Endometrial microvascular endothelial cells (primary cell): ENCODE measurements around the gene ZNF318. TPM values are rescaled to one million over a fixed set of nuclear protein-coding genes. Genes with fewer than 3 reads are reported as not detected.
"Not testable (repeated sequence)": the region's sequence is repeated elsewhere in the genome, so short reads cannot be mapped to it uniquely, and the experiment has no call there.

Experiments used
- in situ Hi-C: cut with HindIII; loops from 2 replicates; pipeline ENCODE4 v1.10.0; 2017; ENCODE audit warnings: low sequenced_read_pairs, low pct_unique_long_range_greater_than_20kb; ENCODE audit errors: inconsistent ontology term
- total RNA-seq: library from RNA; depleted of rRNA; stranded (reverse); fragments of >200 nt; gene quantifications from one replicate; pipeline ENCODE4 v1.2.3, GENCODE V29; 2015; ENCODE audit errors: inconsistent ontology term

The ZNF318 gene, protein sequence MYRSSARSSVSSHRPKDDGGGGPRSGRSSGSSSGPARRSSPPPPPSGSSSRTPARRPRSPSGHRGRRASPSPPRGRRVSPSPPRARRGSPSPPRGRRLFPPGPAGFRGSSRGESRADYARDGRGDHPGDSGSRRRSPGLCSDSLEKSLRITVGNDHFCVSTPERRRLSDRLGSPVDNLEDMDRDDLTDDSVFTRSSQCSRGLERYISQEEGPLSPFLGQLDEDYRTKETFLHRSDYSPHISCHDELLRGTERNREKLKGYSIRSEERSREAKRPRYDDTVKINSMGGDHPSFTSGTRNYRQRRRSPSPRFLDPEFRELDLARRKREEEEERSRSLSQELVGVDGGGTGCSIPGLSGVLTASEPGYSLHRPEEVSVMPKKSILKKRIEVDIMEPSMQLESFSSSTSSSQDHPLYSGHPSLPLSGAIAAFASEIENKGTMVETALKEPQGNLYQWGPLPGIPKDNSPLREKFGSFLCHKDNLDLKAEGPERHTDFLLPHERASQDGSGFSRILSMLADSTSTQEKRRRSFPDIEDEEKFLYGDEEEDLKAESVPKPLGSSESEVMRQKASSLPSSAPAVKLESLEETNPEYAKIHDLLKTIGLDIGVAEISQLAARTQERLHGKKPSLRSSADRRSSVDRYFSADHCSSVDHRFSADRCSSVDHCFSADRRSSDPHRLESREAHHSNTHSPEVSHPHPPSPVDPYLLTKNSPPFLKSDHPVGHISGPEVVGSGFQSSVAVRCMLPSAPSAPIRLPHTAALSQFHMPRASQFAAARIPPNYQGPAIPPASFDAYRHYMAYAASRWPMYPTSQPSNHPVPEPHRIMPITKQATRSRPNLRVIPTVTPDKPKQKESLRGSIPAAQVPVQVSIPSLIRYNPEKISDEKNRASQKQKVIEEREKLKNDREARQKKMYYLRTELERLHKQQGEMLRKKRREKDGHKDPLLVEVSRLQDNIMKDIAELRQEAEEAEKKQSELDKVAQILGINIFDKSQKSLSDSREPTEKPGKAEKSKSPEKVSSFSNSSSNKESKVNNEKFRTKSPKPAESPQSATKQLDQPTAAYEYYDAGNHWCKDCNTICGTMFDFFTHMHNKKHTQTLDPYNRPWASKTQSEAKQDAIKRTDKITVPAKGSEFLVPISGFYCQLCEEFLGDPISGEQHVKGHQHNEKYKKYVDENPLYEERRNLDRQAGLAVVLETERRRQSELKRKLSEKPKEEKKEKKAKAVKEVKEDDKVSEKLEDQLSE (N-terminal part only)
- total RNA-seq = 8.8 TPM

- in situ Hi-C loops = no loop called here
These were observed at the start of gene ZNF318 for GRCh38 chr6:43369174-43370002. Gene ZNF318, minus strand, starts transcription at chr6:43369647. Its CDS starts 282 bp downstream, at chr6:43369365.

DNA sequence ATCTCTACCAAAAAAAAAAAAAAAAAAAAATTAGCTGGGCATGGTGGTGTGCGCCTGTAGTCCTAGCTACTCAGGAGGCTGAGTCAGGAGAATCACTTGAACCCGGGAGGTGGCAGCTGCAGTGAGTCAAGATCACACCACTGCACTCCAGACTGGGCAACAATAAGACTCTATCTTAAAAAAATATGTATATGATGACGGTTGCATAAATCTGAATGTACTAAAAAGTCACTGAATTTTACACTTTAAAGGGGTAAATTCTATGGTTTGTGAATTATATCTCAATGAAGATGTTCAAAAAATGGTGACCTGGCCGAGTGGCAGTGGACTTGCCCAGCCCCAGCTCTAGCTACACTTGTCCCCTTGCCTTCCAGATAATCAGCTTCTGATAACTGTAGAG is 47.5 kb upstream of the ZNF318 start:
- in situ Hi-C loops = no loop called here

DNA sequence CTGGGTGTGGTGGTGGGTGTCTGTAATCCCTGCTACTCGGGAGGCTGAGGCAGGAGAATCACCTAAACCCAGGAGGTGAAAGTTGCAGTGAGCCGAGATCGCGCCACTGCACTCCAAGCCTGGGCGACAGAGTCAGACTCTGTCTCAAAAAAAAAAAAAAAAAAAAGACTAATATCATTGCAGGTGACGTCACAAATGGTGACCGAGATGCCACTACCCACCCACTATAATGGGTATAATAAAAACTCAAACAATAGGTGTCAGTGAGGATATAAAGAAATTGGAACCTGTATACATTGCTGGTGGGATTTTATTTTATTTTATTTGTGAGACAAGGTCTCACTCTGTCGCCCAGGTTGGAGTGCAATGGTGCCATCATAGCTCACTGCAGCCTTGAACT is 45.8 kb upstream of the ZNF318 start:
- in situ Hi-C loops = not testable (repeated sequence)

DNA sequence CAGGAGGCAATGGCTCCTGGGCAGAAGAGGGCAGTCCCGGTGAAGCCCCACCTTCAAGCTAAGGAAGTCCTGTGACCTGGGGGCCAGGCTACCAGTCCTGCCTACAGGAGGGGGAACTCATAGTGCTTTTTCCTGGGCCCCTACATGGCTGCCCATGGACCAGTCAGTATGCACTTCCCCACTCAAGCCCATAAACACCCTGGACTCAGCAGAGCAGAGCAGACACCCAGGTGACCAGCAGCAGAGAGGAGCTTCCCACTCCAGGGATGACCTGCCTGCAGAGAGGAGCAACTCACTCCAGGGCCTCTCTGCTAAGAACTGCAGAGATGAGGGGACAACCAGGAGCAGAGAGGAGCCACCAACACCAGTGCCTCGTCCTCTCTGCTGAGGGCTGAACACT is 43.6 kb upstream of the ZNF318 start:
- in situ Hi-C loops = no loop called here

DNA sequence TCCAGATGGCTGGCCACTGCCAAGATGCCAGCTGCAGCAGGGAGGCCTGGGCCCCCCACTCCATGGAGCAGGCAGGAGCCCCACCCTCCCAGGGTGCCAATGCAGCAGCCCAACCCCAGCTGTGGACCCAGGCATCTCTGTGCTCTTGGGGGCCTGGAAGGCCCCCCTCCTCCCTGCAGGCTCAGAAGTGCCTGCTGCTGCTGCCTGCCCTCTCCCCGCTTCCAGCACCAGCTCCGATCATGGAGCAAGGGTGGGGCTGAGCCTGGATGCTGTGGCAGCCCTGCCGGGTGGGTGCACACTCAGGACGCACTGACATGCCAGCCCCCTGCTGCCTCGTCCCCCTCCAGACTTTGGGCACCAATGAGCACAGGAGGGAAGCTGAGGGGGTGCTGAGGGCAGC is 43.1 kb upstream of the ZNF318 start:
- in situ Hi-C loops = no loop called here

DNA sequence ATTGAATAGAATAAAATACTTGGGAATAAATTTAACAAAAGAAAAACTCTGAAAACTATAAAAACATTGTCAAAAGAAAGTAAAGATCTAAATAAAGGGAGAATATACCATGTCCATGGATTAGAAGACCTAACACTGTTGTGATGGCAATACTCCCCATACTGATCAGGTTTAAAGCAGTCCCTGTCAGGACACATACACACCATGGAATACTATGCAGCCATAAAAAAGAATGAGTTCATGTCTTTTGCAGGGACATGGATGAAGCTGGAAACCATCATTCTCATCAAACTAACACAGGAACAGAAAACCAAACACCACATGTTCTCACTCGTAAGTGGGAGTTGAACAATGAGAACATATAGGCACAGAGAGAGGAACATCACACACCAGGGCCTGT is 41.3 kb upstream of the ZNF318 start:
- in situ Hi-C loops = not testable (repeated sequence)

GRCh38 chr6:43408259-43408658 is 38.8 kb upstream of the ZNF318 start:
- in situ Hi-C loops = no loop called here

DNA sequence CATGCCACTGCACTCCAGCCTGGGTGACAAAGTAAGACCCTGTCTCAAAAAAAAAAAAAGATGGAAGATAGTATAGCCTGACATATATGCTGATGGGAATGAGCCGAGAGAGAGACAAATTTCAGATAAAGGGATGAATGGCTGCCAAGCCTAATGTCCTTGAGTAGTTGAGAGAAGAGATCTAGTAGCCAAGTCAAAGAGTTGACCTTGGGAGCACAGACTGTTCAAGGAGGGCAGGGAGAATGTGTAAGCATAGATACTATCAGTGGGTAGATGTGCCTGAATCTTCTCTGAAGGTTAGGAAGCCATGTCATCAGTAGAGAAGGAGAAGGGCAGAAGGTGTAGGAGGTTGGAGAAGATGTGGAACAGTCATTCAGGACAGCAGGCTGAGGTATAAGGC is 37.8 kb upstream of the ZNF318 start:
- in situ Hi-C loops = no loop called here

GRCh38 chr6:43405354-43405753 is 35.9 kb upstream of the ZNF318 start:
- in situ Hi-C loops = no loop called here

DNA sequence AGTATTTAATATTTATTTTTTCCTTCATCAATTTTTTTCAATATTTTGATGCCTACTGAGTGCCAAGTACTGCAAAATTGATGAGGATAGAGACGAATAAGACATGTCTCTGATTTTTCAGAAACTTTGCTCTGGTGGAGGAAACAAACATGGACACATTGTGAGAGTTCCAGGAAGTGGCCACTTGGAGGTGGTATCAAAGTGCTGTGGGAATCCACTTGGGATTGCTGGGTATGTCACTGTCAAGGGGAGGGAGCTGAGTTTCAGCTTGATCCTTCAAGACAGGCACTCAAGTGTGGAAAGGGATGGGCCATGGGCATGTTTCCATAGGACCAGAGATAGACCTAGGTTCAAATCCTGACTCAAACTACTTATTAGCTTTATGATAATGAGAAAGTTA is 33.4 kb upstream of the ZNF318 start:
- in situ Hi-C loops = no loop called here

DNA sequence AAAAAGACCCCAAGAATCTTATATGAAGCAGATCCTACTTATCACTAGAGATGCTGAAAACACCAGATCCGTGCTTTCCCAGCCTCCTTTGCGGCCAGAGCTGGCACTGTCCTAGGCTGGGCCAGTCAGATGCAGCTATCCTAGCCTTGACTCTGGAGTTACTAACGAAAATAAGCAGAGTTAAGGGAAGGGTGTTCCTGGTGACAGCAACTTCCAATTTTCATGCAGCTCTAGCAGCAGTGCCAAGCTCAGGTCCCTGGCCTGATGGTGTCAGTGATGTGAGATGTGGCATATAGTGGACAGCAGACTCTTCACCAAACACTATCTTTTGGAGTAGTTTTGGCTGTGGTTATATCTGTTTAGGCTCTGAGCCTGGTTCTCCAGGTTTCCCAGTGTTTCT is 32.3 kb upstream of the ZNF318 start:
- in situ Hi-C loops = no loop called here

DNA sequence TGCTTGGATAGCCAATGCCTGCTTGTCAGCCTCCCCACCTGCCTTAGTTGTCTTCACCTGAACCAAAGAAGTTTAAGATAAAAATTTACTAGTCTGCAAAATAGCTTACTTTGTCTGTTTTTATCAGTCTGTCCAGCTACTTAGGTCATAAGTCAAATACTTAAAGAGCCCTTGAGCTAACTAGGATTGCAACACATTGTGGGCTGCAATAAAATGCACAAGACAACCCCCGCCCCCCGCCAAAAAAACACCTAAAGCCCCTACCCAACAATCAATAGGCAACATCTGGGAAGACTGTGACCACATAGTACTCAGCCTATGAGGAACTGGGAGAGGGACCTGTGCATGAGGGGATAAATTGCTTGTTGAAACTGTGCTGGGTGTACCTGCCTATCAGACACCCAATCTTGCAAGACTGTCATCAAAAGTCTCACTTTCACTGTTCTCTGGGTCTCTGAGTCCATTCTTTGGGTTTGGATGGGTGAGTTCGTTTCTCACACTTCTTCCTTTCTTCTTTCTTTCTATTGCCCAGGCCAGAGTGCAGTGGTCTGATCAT is 30.6 kb upstream of the ZNF318 start:
- in situ Hi-C loops = no loop called here

DNA sequence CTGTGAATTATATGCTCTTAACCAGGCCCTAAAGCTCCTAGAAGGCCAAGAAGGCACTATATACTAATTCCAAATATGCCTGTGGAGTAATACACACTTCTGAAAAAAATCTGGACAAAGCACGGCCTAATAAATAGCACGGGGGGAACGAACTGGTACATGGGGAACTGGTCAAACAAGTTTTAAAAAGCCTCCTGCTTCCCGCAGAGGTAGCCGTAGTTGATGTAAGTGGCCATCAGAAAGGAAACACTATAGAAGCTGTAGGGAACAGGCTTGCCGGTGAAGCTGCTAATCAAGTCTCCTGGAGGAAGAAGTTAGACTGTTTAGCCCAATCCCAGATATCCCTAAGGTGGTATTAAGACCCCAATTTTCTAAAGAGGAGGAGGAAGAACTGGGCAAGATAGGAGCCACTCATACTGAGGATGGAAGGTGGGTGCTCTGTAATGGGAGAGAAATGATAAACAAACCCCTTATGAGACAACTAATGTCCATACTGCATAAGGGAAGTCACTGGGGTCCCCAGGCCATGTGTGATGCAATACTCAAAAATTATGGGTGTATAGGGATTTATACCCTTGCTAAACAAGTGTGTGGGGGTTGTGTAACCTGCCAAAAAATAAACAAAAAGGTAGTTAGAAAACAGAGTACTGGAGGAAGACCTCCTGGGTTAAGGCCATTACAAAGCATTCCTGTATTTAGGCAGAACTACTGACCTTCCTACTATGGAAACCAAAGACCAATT is 27.1 kb upstream of the ZNF318 start:
- in situ Hi-C loops = no loop called here

- in situ Hi-C loops = no loop called here
These were observed 26.3 kb upstream of the ZNF318 start for GRCh38 chr6:43395776-43396175.

GRCh38 chr6:43394982-43395381 is 25.5 kb upstream of the ZNF318 start:
- in situ Hi-C loops = no loop called here

DNA sequence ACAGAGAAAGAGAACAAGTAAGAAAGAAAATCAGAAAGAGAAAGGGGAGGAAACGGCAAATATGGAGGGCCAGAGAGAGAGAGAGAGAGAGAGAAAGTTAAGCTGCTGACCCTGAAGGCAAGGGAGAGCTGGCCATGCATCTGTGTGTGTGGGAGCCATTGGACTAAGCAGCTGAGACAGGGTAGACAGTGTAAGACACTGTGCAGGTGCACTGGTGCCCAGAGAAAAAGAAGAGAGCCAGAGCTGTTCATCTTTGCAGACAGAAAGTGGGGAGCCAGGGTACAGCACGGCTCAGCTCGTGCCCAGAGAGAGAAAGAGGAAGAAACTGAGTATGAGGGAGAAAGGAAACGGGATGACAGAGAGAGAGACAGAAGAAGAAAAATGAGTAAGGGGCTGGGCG is 24.2 kb upstream of the ZNF318 start:
- in situ Hi-C loops = no loop called here

DNA sequence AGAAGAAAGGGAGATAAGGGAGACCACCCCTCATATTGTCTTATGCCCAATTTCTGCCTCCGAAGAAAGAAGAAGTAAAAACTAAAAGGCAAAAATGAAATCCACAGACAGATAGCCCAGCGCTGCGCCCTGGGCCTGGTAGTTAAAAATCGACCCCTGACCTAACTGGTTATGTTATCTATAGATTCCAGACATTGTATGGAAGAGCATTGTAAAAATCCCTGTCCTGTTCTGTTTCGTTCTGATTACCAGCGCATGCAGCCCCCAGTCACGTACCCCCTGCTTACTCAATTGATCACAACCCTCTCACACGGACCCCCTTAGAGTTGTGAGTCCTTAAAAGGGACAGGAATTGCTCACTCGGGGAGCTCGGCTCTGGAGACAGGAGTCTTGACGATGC is 23.7 kb upstream of the ZNF318 start:
- in situ Hi-C loops = not testable (repeated sequence)
